HG02981 (cell line): ENCODE data around the gene DNAJC24.

Source experiments
- ATAC-seq: cut with Tn5 transposase; IDR thresholded peaks from one replicate; pipeline ENCODE4 v1.9.1; 2021; ENCODE audit warnings: mild to moderate bottlenecking, moderate library complexity; ENCODE audit not compliant: unreplicated experiment

The DNAJC24 gene

GRCh38 chr11:31414338-31414737, 44.7 kb downstream of the DNAJC24 start:
- ATAC-seq = no peak

GRCh38 chr11:31415435-31415834, 45.8 kb downstream of the DNAJC24 start:
- no peak for ATAC-seq

- no peak for ATAC-seq
These were observed 47.7 kb downstream of the DNAJC24 start for GRCh38 chr11:31417357-31417756.

- ATAC-seq = no peak
These were observed 48.2 kb downstream of the DNAJC24 start for GRCh38 chr11:31417816-31418215.

- ATAC-seq = no peak
These were observed 49.5 kb downstream of the DNAJC24 start for GRCh38 chr11:31419138-31419537.

- ATAC-seq = no peak
These were observed 50.0 kb downstream of the DNAJC24 start for GRCh38 chr11:31419669-31420068.

GRCh38 chr11:31421820-31422219, 52.2 kb downstream of the DNAJC24 start:
- ATAC-seq = no peak

GRCh38 chr11:31422703-31423102, 53.0 kb downstream of the DNAJC24 start:
- no peak for ATAC-seq

GRCh38 chr11:31424652-31425051, 55.0 kb downstream of the DNAJC24 start:
- ATAC-seq = no peak

GRCh38 chr11:31433851-31434250, 64.2 kb downstream of the DNAJC24 start:
- ATAC-seq = no peak

- no peak for ATAC-seq
These were observed 68.2 kb downstream of the DNAJC24 start for GRCh38 chr11:31437742-31438435.

- no peak for ATAC-seq
These were observed 71.6 kb downstream of the DNAJC24 start for GRCh38 chr11:31441296-31441695.

GRCh38 chr11:31442086-31442485, 72.4 kb downstream of the DNAJC24 start:
- no peak for ATAC-seq

GRCh38 chr11:31443802-31444201, 74.1 kb downstream of the DNAJC24 start:
- no peak for ATAC-seq

- no peak for ATAC-seq
These were observed 76.0 kb downstream of the DNAJC24 start for GRCh38 chr11:31445621-31446020.

- ATAC-seq = no peak
These were observed 79.4 kb downstream of the DNAJC24 start for GRCh38 chr11:31449040-31449439.

- ATAC-seq = no peak
These were observed 81.2 kb downstream of the DNAJC24 start for GRCh38 chr11:31450841-31451240.

GRCh38 chr11:31455177-31455576, 85.5 kb downstream of the DNAJC24 start:
- no peak for ATAC-seq

- no peak for ATAC-seq
These were observed 94.8 kb downstream of the DNAJC24 start for GRCh38 chr11:31464436-31464835.

GRCh38 chr11:31474083-31474482, 104.4 kb downstream of the DNAJC24 start:
- no peak for ATAC-seq

GRCh38 chr11:31477528-31478222, 108.0 kb downstream of the DNAJC24 start:
- no peak for ATAC-seq

- no peak for ATAC-seq
These were observed 108.5 kb downstream of the DNAJC24 start for GRCh38 chr11:31478223-31478590.

- no peak for ATAC-seq
These were observed 109.4 kb downstream of the DNAJC24 start for GRCh38 chr11:31479066-31479465.
